ENCODE results near the gene PSMG4. TPM values are rescaled to one million over a fixed set of nuclear protein-coding genes. Genes with fewer than 3 reads are reported as not detected.

PSMG4 gene
- total RNA-seq, 1 experiment from 2014 or later = 29.3 TPM

- H3K56ac ChIP-seq (ENCODE audit: insufficient read length, low read depth, low read length) = no peak overlapping the region
- no peak for DNase-seq
- H3K4me1 ChIP-seq (ENCODE audit: insufficient read depth, low read length) = no peaks in the 10 kb centered on the region
- H3K4me1 Mint-ChIP-seq = peaks cover 15 to 16% of the 10 kb centered on the region in 2 experiments
- no peak overlapping the region; a peak in 1 of 7 replicates for H3K27ac Mint-ChIP-seq
- no peak overlapping the region for H3T11ph ChIP-seq (ENCODE audit: low read length)
- H3K4me2 ChIP-seq (ENCODE audit: insufficient read depth, insufficient read length, low read length) = no peak overlapping the region
- H2BK20ac ChIP-seq (ENCODE audit: low read depth, low read length, poor library complexity, severe bottlenecking) = no peak overlapping the region
- no CpG with 5 or more reads among the region's 7 CpGs for WGBS (ENCODE audit: extremely low coverage, insufficient read length, low lambda C conversion rate)
- H2BK15ac ChIP-seq (ENCODE audit: low read depth, low read length) = no peak overlapping the region
- no peak overlapping the region for H2BK5ac ChIP-seq (ENCODE audit: insufficient read length, low read length)
- no peak overlapping the region for H3K4me3 Mint-ChIP-seq
- H4K8ac ChIP-seq (replicated peaks; ENCODE audit: insufficient read length, low read depth, low read length) = no peak overlapping the region
- H3K9ac ChIP-seq (ENCODE audit: extremely low read depth, insufficient read length, low read length) = no peak overlapping the region
- no peaks in the 10 kb centered on the region for H3K9me3 ChIP-seq (ENCODE audit: control insufficient read depth, low read depth, low read length)
- H3K4ac ChIP-seq (ENCODE audit: low read depth, low read length) = no peak overlapping the region
- no peak for TF ChIP-seq CTCF (conservative IDR thresholded peaks at IDR 0.05)
- peaks cover 11 to 35% (median 17%) of the 10 kb centered on the region in 3 experiments; a peak in 6 of 7 replicates for H3K36me3 Mint-ChIP-seq (ENCODE audit: insufficient read depth in 1 of 3, low read depth in 3 of 3)
- H3K27me3 ChIP-seq (ENCODE audit: insufficient read depth, low read length) = no peaks in the 10 kb centered on the region
- H3K27ac ChIP-seq (ENCODE audit: insufficient read length, low read depth, low read length) = no peak overlapping the region
- no peaks in the 10 kb centered on the region for H3K23me2 ChIP-seq (ENCODE audit: insufficient read length, low read depth, low read length, poor library complexity, severe bottlenecking)
- no peak overlapping the region for H3K23ac ChIP-seq (ENCODE audit: insufficient read length, low read depth, low read length)
- H3K14ac ChIP-seq (ENCODE audit: insufficient read depth, low read length) = no peak overlapping the region
- H3K9me3 Mint-ChIP-seq = no peaks in the 10 kb centered on the region
- no peaks in the 10 kb centered on the region for H4K20me1 ChIP-seq (ENCODE audit: control insufficient read depth, insufficient read depth, insufficient read length)
- H2BK12ac ChIP-seq (ENCODE audit: insufficient read length, low read depth, low read length) = no peak overlapping the region
- H2BK120ac ChIP-seq (ENCODE audit: low read depth, low read length, poor library complexity, severe bottlenecking) = no peak overlapping the region
- H3K79me2 ChIP-seq (ENCODE audit: insufficient read depth, low read length) = no peaks in the 10 kb centered on the region
- H4K5ac ChIP-seq (ENCODE audit: insufficient read length, low read depth, low read length) = no peak overlapping the region
- H3K27me3 Mint-ChIP-seq (ENCODE audit: low read depth) = no peaks in the 10 kb centered on the region
- no peak overlapping the region for H2AK5ac ChIP-seq (ENCODE audit: insufficient read length, low read length)
- H3K79me1 ChIP-seq (ENCODE audit: insufficient read depth, low read depth, low read length, poor library complexity, severe bottlenecking) = no peaks in the 10 kb centered on the region
- H4K91ac ChIP-seq (ENCODE audit: insufficient read length, low read depth, low read length) = no peak overlapping the region
- H3K18ac ChIP-seq (ENCODE audit: insufficient read length, low read depth, low read length) = no peak overlapping the region
- no peak overlapping the region for H2AFZ ChIP-seq (ENCODE audit: low read length)
Observed at GRCh38 chr6:3291987-3292386, 33.2 kb downstream of the PSMG4 start.
